ENCODE measurements around the gene PGM5.

Gene PGM5

GRCh38 chr9:68431307-68431706, 74.9 kb downstream of the PGM5 start:
- in situ Hi-C loops (cut with MboI; ENCODE audit: low sequenced_read_pairs) = no loop called here

- in situ Hi-C loops (cut with MboI; ENCODE audit: low sequenced_read_pairs) = no loop called here
These were observed 77.2 kb downstream of the PGM5 start for GRCh38 chr9:68433531-68434110.

- in situ Hi-C loops (cut with MboI; ENCODE audit: low sequenced_read_pairs) = no loop called here
These were observed 81.4 kb downstream of the PGM5 start for GRCh38 chr9:68437785-68438184.

GRCh38 chr9:68443624-68444023, 87.2 kb downstream of the PGM5 start:
- in situ Hi-C loops (cut with MboI; ENCODE audit: low sequenced_read_pairs) = no loop called here

- in situ Hi-C loops (cut with MboI; ENCODE audit: low sequenced_read_pairs) = no loop called here
These were observed 90.4 kb downstream of the PGM5 start for GRCh38 chr9:68446836-68447235.

- in situ Hi-C loops (cut with MboI; ENCODE audit: low sequenced_read_pairs) = no loop called here
These were observed 91.2 kb downstream of the PGM5 start for GRCh38 chr9:68447611-68448010.

GRCh38 chr9:68454579-68455334, 98.3 kb downstream of the PGM5 start:
- in situ Hi-C loops (cut with MboI; ENCODE audit: low sequenced_read_pairs) = no loop called here

- in situ Hi-C loops (cut with MboI; ENCODE audit: low sequenced_read_pairs) = no loop called here
These were observed 99.0 kb downstream of the PGM5 start for GRCh38 chr9:68455451-68455850.

GRCh38 chr9:68457803-68458202, 101.4 kb downstream of the PGM5 start:
- in situ Hi-C loops (cut with MboI; ENCODE audit: low sequenced_read_pairs) = no loop called here

GRCh38 chr9:68458918-68459317, 102.5 kb downstream of the PGM5 start:
- in situ Hi-C loops (cut with MboI; ENCODE audit: low sequenced_read_pairs) = no loop called here

- in situ Hi-C loops (cut with MboI; ENCODE audit: low sequenced_read_pairs) = no loop called here
These were observed 105.8 kb downstream of the PGM5 start for GRCh38 chr9:68462105-68462775.

GRCh38 chr9:68470067-68470466, 113.7 kb downstream of the PGM5 start:
- in situ Hi-C loops (cut with MboI; ENCODE audit: low sequenced_read_pairs) = no loop called here

GRCh38 chr9:68470634-68471033, 114.2 kb downstream of the PGM5 start:
- in situ Hi-C loops (cut with MboI; ENCODE audit: low sequenced_read_pairs) = no loop called here

GRCh38 chr9:68472119-68472518, 115.7 kb downstream of the PGM5 start:
- in situ Hi-C loops (cut with MboI; ENCODE audit: low sequenced_read_pairs) = no loop called here

- in situ Hi-C loops (cut with MboI; ENCODE audit: low sequenced_read_pairs) = no loop called here
These were observed 117.4 kb downstream of the PGM5 start for GRCh38 chr9:68473790-68474189.

- in situ Hi-C loops (cut with MboI; ENCODE audit: low sequenced_read_pairs) = no loop called here
These were observed 120.0 kb downstream of the PGM5 start for GRCh38 chr9:68476422-68476821.

GRCh38 chr9:68476847-68477246, 120.4 kb downstream of the PGM5 start:
- in situ Hi-C loops (cut with MboI; ENCODE audit: low sequenced_read_pairs) = no loop called here

- in situ Hi-C loops (cut with MboI; ENCODE audit: low sequenced_read_pairs) = no loop called here
These were observed 124.4 kb downstream of the PGM5 start for GRCh38 chr9:68480807-68481206.

- in situ Hi-C loops (cut with MboI; ENCODE audit: low sequenced_read_pairs) = no loop called here
These were observed 126.1 kb downstream of the PGM5 start for GRCh38 chr9:68482548-68482947.

GRCh38 chr9:68488126-68488525, 131.7 kb downstream of the PGM5 start:
- in situ Hi-C loops (cut with MboI; ENCODE audit: low sequenced_read_pairs) = no loop called here

- in situ Hi-C loops (cut with MboI; ENCODE audit: low sequenced_read_pairs) = no loop called here
These were observed 133.2 kb downstream of the PGM5 start for GRCh38 chr9:68489646-68490045.

GRCh38 chr9:68492806-68493205, 136.4 kb downstream of the PGM5 start:
- in situ Hi-C loops (cut with MboI; ENCODE audit: low sequenced_read_pairs) = no loop called here

All from HL-60/S4 treated with retinoic acid at 250 ng/mL for 4 days and 3 days (cell line).